Measurements from ENCODE around the gene CUEDC1.

DNA sequence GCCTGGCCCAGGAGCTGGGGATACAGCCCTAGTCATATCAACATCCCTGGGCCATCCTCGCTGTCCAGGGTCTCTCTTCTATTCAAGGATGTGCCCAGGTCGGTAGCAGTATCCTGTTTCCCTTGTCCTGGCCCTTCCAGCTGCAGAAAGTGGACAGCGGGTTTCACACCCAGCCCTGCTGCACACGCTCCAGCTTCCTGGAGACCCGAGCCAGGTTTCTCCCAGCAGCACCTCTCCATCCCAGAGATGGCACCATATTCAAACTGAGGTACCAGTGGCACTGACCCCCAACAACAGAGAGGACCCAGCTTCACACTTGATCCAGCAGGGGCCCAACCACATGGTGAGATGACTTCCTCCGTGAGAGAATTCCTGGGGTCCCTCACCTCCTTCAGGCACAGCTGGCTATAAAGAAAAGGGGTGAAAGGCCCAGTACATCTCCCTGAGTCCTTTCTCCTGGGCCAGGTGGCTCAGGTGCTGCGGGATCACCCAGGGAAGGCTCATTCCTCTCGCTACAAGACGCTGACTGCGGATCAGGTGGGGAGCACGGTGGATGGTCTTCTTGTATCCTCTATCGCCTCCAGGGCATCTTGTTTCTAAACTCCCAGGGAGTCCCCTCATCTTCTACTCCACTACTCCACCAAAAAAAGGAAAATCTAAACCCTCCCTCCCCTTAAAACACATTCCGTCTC is 1.4 kb downstream of the CUEDC1 start:
- TF ChIP-seq, protein P1, sequence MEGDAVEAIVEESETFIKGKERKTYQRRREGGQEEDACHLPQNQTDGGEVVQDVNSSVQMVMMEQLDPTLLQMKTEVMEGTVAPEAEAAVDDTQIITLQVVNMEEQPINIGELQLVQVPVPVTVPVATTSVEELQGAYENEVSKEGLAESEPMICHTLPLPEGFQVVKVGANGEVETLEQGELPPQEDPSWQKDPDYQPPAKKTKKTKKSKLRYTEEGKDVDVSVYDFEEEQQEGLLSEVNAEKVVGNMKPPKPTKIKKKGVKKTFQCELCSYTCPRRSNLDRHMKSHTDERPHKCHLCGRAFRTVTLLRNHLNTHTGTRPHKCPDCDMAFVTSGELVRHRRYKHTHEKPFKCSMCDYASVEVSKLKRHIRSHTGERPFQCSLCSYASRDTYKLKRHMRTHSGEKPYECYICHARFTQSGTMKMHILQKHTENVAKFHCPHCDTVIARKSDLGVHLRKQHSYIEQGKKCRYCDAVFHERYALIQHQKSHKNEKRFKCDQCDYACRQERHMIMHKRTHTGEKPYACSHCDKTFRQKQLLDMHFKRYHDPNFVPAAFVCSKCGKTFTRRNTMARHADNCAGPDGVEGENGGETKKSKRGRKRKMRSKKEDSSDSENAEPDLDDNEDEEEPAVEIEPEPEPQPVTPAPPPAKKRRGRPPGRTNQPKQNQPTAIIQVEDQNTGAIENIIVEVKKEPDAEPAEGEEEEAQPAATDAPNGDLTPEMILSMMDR (IDR thresholded peaks at IDR 0.05), result no peak
- TF ChIP-seq POLR2A (IDR thresholded peaks at IDR 0.05) (no peak), EP300 (IDR thresholded peaks at IDR 0.05) (no peak)

Measured in ovary (tissue), 3 donors.